Thyroid gland (tissue), 4 donors: ENCODE data around the gene WASL.

Experiments used
- CTCF ChIP-seq, 6 experiments: fragments of 200-600 bp in 3 of 6; fragments of 450-650 bp in 3 of 6; sonication (generic) in 3 of 6; IDR thresholded peaks; one replicate each; pipeline ENCODE4 v1.5.1; 2016 to 2019; ENCODE audit warnings: antibody characterized with exemption in 6 of 6, mild to moderate bottlenecking in 2 of 6, inconsistent platforms in 1 of 6, moderate library complexity in 1 of 6
- POLR2A ChIP-seq, 2 donors: fragments of 450-650 bp; IDR thresholded peaks; one replicate each; pipeline ENCODE4 v1.6.1; 2017; ENCODE audit warnings: antibody characterized with exemption in 2 of 2, mild to moderate bottlenecking in 2 of 2, moderate library complexity in 1 of 2

GRCh38 chr7:123689250-123689649 is 59.6 kb downstream of the WASL start:
- no peak for TF ChIP-seq CTCF (IDR thresholded peaks at IDR 0.05)
- no peak for TF ChIP-seq POLR2A (IDR thresholded peaks at IDR 0.05)
